LHCN-M2 (cell line): ENCODE results near the gene SPTY2D1. TPM values are rescaled to one million over a fixed set of nuclear protein-coding genes. Genes with fewer than 3 reads are reported as not detected.

Source experiments
- DNase-seq: peaks from one replicate; pipeline ENCODE4 v3.0.0-alpha.2; 2012; ENCODE audit warnings: low read depth
- total RNA-seq: library from RNA; depleted of rRNA; stranded (reverse); fragments of >200 nt; gene quantifications from 2 replicates; pipeline ENCODE4 v1.2.3, GENCODE V29; 2014; rRNA removed

SPTY2D1 gene
- total RNA-seq, 1 experiment from 2014 or later = 27.8 TPM

GRCh38 chr11:18564149-18564548 is 70.0 kb downstream of the SPTY2D1 start:
- no peak for DNase-seq

GRCh38 chr11:18563090-18563730 is 70.9 kb downstream of the SPTY2D1 start:
- DNase-seq = no peak

Other genes starting within 250 kb of the SPTY2D1 start
- gene LDHA, start 239.8 kb downstream of the SPTY2D1 start, total RNA-seq = 1,725 and 1,848 TPM in 2 replicates
- gene LDHC, start 222.0 kb downstream of the SPTY2D1 start, total RNA-seq = not detected in 2 replicates
- gene LDHAL6A, start 178.5 kb downstream of the SPTY2D1 start, total RNA-seq = not detected in 2 replicates
- 125 and 142 TPM in 2 replicates for gene TSG101, start 107.4 kb downstream of the SPTY2D1 start, total RNA-seq
- 28.2 and 40.2 TPM in 2 replicates for gene UEVLD, start 45.6 kb downstream of the SPTY2D1 start, total RNA-seq
- gene MISFA, start 34.6 kb downstream of the SPTY2D1 start, total RNA-seq = 0.06 and 3.7 TPM in 2 replicates
- 1.6 and 2.1 TPM in 2 replicates for gene TMEM86A, start 64.4 kb upstream of the SPTY2D1 start, total RNA-seq
- not detected in 2 replicates for gene IGSF22, start 91.8 kb upstream of the SPTY2D1 start, total RNA-seq
- not detected in 2 replicates for gene PTPN5, start 157.5 kb upstream of the SPTY2D1 start, total RNA-seq